HG03103 (cell line): Measurements from ENCODE around the gene ZRSR2.
"Not testable (repeated sequence)": the region's sequence is repeated elsewhere in the genome, so short reads cannot be mapped to it uniquely, and the experiment has no call there.

Experiments used
- ATAC-seq: cut with Tn5 transposase; IDR thresholded peaks from one replicate; pipeline ENCODE4 v1.9.1; 2021; ENCODE audit warnings: low read depth; ENCODE audit not compliant: unreplicated experiment

The ZRSR2 gene

GRCh38 chrX:15789979-15790768 lies at the start of gene ZRSR2:
TSS of gene ZRSR2 (plus strand) at chrX:15790484. CDS start at chrX:15790496, 12 bp downstream.
- ATAC-seq = peak; percentile 83

GRCh38 chrX:15744181-15744867 lies 46.0 kb upstream of the ZRSR2 start:
- ATAC-seq = no peak

- no peak for ATAC-seq
These were observed 45.1 kb upstream of the ZRSR2 start for GRCh38 chrX:15745179-15745578.

- not testable (repeated sequence) for ATAC-seq
These were observed 43.6 kb upstream of the ZRSR2 start for GRCh38 chrX:15746651-15747050.

GRCh38 chrX:15747626-15748173 lies 42.6 kb upstream of the ZRSR2 start:
- no peak for ATAC-seq

- ATAC-seq = no peak
These were observed 41.4 kb upstream of the ZRSR2 start for GRCh38 chrX:15748841-15749240.

- ATAC-seq = peak; percentile 81
These were observed 40.4 kb upstream of the ZRSR2 start for GRCh38 chrX:15749642-15750610.

- no peak for ATAC-seq
These were observed 39.6 kb upstream of the ZRSR2 start for GRCh38 chrX:15750611-15751154.

- ATAC-seq = no peak
These were observed 39.0 kb upstream of the ZRSR2 start for GRCh38 chrX:15751155-15751819.

GRCh38 chrX:15755091-15755490 lies 35.2 kb upstream of the ZRSR2 start:
- no peak for ATAC-seq

GRCh38 chrX:15758140-15758539 lies 32.1 kb upstream of the ZRSR2 start:
- ATAC-seq = no peak

- ATAC-seq = not testable (repeated sequence)
These were observed 30.4 kb upstream of the ZRSR2 start for GRCh38 chrX:15759886-15760285.

- ATAC-seq = no peak
These were observed 28.6 kb upstream of the ZRSR2 start for GRCh38 chrX:15761564-15762191.

- no peak for ATAC-seq
These were observed 20.9 kb upstream of the ZRSR2 start for GRCh38 chrX:15769300-15769954.

GRCh38 chrX:15781961-15782699 lies 8.2 kb upstream of the ZRSR2 start:
- peak; percentile 90 for ATAC-seq

- no peak for ATAC-seq
These were observed 5.0 kb upstream of the ZRSR2 start for GRCh38 chrX:15785176-15785750.

- no peak for ATAC-seq
These were observed 3.4 kb upstream of the ZRSR2 start for GRCh38 chrX:15786915-15787314.
